HG03575 (cell line): ENCODE results near the gene SDCBP2.

Experiments used
- ATAC-seq: cut with Tn5 transposase; IDR thresholded peaks from one replicate; pipeline ENCODE4 v1.9.1; 2021; ENCODE audit not compliant: unreplicated experiment, insufficient number of reproducible peaks, low FRiP score; ENCODE audit errors: extremely low read depth

The SDCBP2 gene

GRCh38 chr20:1333462-1334369, 4.8 kb upstream of the SDCBP2 start:
- no peak for ATAC-seq

DNA sequence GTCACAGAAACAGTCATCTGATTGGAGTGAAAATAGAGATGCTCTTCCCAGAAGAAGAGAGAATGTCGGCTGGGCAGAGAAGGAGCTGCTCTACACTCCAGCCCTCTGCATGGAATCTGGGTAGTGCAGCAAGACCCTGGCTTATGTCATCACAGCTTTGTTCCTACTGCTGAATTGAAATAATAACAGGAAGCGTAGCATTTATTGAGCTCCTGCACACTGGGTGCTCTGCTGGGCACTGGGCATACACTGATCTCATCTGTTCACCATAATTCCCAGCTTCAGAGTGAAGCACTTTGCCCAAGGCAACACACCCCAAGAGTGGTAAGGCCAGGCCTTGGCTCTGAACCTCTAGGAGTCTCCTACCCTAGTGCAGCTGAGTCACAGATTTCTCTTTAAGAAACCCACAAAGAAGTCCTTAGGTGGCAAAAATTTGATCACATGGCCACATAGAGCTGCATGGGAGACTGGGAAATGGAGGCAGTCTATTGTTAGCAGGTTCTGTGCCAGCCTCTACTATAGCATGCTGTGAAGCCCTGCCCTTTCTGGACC, 3.9 kb upstream of the SDCBP2 start:
- no peak for ATAC-seq

DNA sequence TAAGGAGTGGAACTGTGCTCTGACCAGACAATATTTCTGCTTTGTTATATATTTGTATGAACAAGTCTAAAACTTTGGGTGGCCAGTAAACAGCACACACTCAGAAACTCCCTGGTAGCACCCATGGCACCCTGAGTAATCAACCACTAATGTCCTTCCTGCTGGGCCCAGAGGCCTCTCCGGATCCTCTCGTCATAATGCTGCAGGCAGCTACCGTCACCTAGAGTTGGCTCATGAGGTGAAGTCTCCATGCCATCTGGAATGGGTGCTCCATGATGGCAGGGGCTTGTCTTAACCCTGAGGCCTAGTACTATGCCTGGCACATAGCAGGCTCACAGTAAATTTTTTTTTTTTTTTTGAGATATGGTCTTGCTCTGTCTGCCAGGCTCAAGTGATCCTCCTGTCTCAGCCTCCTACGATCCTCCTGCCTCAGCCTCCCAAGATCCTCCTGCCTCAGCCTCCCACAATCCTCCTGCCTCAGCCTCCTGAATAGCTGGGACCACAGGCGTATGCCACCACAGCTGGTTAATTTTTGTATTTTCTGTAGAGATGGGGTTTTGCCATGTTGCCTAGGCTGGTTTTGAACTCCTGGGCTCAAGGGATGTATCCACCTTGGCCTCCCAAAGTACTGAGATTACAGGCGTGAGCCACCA, 3.0 kb upstream of the SDCBP2 start:
- ATAC-seq = no peak

- ATAC-seq = no peak
Measured at GRCh38 chr20:1331101-1331500, 2.2 kb upstream of the SDCBP2 start.

DNA sequence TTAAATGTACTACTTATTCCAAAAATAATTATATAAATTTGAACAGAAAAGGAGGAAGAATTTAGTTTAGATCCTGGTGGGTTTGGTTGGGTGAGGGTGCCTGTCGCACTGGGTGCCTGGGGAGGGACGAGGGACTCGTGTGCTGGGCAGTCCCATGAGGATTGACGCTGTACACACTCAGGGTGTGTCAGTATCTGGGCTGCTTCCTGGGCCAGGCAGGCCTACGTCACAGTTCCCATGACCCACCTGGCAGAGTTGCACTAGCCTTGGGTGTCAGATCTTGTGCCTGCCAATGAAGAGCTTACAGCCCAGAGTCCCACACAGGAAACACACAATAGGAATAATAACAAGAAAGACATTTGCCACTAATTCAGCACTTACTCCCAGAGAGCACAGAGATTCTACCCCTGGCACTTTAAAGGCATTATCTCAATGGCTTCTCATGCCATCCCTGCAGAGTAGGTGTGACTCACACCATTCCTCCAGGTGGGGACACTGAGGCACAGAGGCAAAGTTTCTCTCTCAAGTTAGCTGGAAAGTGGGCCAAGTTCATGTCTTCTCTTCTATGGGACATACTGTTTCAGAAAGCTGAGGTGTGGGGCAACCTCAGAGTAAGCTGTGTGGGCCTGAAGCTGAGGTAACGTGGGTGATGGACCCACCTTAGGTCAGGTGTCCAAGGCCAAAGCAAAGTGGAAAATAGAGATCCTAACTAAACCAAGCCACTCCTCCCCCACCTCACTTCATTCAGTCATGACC, 1.3 kb upstream of the SDCBP2 start:
- ATAC-seq = no peak

DNA sequence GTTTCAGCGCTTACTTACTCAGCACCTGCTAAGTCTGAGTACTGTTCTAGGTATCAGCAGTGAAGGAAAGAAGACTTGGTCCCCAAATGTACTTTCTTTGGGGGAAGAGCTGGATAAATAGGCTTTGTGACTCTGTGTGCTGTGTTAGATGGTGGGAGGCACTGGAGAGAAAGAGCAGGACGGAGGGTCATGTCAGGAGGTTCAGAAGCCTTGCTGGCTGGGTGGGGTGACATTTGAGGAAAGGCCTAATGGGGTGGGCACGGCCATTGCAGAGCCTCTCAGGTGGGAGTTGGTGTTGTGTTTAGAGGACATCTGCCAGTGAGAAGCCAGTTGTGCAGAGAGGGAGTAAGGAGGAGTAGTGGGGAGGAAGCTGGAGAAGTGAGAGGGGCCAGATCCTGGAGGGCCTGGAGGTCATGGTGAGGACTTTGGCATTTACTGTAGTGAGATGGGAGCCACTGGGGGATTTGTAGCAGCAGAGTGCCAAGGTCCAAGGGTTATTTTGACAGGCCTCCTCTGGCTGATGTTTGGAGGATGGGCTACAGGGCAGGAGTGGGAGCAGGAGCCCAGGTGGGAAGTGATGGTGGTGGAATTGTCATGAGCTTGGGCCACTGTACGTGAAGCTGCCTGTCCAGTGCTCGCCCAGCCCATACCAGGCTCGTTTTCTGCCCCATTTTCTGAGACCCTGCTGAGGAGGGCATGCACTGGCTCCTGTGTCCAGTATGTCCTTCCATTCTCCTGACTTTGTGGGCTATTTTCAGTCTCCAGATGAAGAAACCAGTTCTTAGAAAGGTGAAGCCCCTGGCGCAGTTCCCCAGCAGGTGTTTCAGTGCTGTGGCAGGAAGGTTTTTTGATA, 886 bp downstream of the SDCBP2 start:
- no peak for ATAC-seq

- ATAC-seq = no peak
Measured at GRCh38 chr20:1327241-1327653, 1.7 kb downstream of the SDCBP2 start.

DNA sequence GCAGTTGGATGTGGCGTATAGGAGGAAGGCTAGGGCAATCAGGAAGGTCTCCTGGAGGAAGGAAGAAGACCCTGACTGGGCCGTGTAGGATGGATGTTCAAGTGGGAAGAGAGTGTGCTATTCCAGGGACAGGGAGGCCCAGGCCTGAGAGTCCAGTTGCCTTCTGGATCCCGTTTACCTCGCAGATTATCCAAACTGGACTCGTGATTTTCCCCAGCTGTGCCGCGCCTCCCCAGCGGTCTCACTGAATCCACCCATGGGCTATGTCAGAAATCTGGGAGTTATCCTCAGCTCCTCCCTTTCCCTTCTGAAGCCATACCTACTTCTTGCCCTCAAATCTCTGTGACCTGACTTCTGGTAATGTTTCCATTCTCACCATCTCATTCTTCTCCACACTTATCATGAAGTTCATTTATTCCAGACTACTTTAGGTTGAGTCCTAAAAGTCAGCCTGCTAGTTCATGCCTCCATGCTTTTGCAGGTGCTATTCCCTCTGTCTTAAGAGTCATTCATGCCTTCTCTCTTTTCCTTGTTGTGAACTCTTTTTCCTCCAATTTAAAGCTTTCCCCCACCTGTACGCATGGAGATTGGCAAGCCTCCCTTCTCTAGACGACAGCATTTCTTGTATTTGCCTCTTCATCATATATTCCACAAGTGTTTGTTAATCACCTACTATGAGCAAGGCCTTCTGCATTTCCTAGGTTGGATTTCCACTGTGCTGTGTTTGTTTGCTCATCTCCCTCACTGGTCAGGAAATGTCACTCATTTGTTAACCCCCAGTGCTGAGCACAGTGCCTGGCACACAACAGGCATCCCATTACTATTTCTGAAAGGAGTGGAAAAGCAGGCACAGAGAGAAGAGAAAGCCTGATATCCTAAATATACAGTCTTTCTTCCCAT, 2.7 kb downstream of the SDCBP2 start:
- ATAC-seq = no peak

DNA sequence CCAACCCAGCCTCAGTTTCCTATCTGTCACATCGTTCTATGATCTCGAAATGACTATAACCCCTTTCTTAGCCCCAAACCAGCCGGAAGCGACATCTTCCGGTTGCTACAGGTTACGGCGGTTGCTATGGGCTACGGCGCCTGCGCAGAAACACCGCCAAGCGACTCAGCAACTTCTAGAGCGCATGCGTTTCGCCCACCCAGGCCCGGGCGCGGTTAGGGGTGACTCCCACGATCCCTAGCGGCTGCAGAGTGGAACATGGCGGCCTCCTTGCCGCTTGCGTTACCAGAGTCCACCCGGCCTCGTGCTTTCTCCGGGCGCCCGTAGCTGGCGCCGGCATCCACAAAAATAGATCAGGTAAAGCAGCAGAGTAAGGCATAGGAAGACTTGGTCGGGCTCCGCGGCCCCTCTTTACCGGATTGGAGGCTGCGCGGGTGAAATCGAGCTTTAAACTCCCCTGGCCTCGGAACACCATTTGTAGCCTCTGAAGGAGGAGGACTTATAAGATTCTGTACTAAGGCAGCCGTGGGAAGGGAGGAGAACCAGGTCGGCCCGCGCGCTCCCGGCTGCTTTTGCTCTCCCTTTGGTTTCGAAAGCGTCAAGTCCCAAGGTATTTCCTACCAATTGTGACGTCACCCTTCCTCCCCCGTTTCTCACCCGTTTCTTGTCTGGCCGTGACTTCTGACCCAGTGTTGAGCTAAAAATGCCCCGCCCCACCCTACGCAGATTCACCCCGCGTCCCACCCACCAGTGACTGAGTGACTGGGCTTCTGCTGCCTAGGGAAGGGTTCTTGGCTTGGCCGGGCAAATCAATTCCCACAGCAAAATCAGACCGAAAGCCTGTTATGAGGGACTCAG, 3.5 kb downstream of the SDCBP2 start:
- peak; percentile 49 for ATAC-seq

DNA sequence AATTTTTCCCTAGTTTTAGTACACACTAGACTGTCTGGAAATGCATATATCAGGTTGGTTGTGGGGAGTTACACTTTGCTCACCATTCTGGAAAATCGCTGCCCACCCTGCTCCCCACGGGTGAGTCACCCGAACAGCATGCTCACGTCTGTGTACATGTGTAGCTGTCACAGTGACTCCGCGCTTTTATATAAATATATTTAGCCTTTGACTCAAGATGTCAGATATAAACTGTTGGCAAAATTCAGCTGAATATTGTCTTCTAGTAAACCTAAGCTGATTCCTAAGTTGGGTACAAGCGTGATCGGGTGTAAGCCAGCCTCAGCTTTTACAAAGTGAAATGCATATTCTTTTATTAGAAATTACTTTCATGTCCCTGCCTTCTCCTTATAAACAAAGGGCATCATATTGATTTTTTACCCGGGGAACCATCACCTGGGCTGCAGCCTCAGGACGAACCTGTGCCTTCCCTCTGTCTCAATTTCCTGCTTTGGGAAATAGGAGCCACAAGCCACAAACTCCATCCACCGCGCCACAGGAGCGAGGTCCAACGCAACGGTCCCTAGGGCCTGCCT, 4.3 kb downstream of the SDCBP2 start:
- no peak for ATAC-seq

GRCh38 chr20:1323830-1324597, 4.9 kb downstream of the SDCBP2 start:
- ATAC-seq = no peak

- ATAC-seq = no peak
Measured at GRCh38 chr20:1323256-1323655, 5.7 kb downstream of the SDCBP2 start.

GRCh38 chr20:1322511-1323245, 6.3 kb downstream of the SDCBP2 start:
- no peak for ATAC-seq

- ATAC-seq = no peak
Measured at GRCh38 chr20:1321654-1321939, 7.3 kb downstream of the SDCBP2 start.

DNA sequence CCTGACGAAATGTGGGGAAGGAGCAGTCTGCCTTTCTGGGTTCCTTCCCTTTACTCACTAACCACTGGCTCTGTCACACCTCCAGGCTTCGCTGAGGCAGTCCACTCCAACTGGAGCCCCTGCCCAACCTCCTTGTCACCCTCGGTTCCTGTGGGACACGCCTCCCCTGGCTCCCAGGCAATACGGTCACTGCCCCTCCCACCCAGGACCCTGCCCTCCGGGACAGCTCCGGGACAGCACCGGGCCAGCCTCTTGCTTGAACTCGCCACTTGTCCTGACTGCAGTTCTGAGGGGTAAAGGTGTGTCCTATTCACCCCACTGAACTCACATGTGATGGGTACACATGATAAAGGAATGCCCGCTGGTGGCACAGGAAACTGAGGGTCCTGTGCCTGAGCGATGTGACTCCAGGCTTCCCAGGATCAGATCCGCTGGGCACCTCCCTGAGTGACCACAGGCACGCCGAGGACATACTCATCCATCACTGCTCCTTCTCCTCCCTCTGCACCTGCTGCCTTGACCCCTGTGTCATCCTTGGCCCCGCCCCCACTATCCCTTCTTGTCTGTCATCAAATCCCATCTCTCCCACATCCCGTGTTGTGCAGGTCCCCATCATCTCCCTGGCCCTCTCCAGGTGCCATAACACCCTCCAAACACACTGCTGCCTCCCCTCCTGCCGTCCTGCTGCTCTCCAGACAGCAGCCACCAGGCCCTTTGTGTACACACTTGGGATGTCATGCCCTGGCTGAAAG, 7.9 kb downstream of the SDCBP2 start:
- ATAC-seq = no peak
